ENCODE results near the gene CNOT2.
"Not testable (repeated sequence)": the region's sequence is repeated elsewhere in the genome, so short reads cannot be mapped to it uniquely, and the experiment has no call there.

The CNOT2 gene

GRCh38 chr12:70366581-70367257 lies 123.5 kb downstream of the CNOT2 start:
- DNase-seq = peak in 1 of 2 donors; percentile 17

GRCh38 chr12:70367258-70368141 lies 124.3 kb downstream of the CNOT2 start:
- DNase-seq = no peak

GRCh38 chr12:70372881-70373280 lies 129.6 kb downstream of the CNOT2 start:
- no peak for DNase-seq

- DNase-seq = no peak
Observed at GRCh38 chr12:70379846-70380245, 136.6 kb downstream of the CNOT2 start.

- no peak for DNase-seq
Observed at GRCh38 chr12:70383484-70383883, 140.3 kb downstream of the CNOT2 start.

GRCh38 chr12:70383886-70384285 lies 140.7 kb downstream of the CNOT2 start:
- no peak for DNase-seq

GRCh38 chr12:70386771-70387170 lies 143.5 kb downstream of the CNOT2 start:
- no peak for DNase-seq

- no peak for DNase-seq
Observed at GRCh38 chr12:70389678-70390077, 146.4 kb downstream of the CNOT2 start.

- not testable (repeated sequence) for DNase-seq
Observed at GRCh38 chr12:70392631-70393030, 149.4 kb downstream of the CNOT2 start.

- no peak for DNase-seq
Observed at GRCh38 chr12:70393787-70394499, 150.7 kb downstream of the CNOT2 start.

DNA sequence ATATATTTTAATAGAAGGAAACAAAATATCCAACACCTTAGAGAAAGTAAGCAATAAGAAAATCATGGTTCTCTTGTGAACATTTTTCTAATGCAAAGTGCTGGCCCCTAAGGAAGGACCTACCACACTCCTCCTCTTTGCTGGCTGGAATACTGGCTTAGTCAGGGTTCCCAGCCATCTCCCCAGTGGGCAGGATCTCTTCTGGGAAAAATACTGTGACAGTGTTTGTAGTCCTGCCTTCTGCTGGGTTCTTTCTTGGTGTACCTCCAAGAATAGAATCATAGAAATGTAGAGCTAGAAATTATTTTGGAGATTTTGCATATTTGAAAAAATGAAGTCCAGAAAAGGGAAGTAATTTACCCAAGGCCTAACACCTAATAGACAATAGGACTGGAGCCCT lies 154.8 kb downstream of the CNOT2 start:
- DNase-seq = no peak

DNA sequence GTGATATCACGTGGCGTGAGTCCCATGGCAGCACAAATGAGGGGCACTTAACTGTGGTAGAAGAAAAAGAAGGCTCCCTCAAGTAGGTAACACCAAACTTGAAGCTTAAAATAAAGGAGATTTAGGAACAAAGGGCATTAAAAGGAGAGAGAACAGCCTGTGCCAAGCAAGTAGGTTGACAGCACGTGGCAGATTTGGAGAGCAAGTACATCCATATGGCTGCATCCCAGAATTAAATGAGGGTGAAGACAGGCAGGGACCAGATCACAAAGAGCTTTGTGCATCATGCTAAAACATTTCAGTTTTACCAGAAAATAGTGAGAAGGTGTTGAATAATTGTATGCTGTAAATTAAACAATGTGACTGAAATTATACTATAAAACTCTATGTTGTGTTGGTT lies 155.6 kb downstream of the CNOT2 start:
- no peak for DNase-seq

DNA sequence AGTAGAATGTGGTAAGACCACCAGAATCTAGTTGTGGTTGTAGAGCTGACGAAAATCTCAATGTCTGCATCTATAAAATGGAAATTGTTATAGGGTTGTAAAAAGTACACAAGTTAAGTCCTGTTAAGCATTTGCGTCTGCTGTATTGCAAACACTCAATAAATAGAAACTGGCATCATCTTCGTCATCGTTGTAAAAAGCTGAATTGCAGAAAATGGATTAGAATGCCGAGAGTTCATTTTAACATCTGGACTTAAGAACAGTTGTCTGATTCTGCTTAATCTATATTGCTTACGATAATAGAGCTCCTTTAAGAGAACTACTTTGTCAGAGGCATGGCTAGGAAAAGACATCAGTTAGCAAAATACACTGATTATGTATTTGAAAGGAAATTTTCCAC lies 156.1 kb downstream of the CNOT2 start:
- no peak for DNase-seq

GRCh38 chr12:70400124-70400523 lies 156.9 kb downstream of the CNOT2 start:
- no peak for DNase-seq

DNA sequence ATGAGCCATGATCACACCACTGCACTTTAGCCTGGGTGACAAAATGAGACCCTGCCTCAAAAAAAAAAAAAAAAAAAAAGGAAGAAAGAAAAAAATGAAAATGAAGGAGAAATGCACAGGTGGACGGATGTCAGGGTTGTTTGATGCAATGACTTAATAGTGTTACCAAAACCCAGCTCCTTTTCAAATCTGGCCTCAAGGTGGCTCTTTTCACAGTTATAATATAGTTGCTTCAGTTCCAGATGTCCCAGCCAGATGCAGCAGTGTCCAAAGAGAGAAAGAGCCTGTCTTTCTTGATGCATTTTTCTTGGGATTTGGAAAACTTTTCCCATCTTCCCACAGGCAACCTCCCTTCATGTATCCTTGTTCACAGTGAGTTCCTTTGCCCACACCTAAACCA lies 159.4 kb downstream of the CNOT2 start:
- DNase-seq = no peak

- no peak for DNase-seq
Observed at GRCh38 chr12:70403826-70404225, 160.6 kb downstream of the CNOT2 start.
